ENCODE results near the gene ARNT2.
"Not testable (repeated sequence)": the region's sequence is repeated elsewhere in the genome, so short reads cannot be mapped to it uniquely, and the experiment has no call there.

The ARNT2 gene

DNA sequence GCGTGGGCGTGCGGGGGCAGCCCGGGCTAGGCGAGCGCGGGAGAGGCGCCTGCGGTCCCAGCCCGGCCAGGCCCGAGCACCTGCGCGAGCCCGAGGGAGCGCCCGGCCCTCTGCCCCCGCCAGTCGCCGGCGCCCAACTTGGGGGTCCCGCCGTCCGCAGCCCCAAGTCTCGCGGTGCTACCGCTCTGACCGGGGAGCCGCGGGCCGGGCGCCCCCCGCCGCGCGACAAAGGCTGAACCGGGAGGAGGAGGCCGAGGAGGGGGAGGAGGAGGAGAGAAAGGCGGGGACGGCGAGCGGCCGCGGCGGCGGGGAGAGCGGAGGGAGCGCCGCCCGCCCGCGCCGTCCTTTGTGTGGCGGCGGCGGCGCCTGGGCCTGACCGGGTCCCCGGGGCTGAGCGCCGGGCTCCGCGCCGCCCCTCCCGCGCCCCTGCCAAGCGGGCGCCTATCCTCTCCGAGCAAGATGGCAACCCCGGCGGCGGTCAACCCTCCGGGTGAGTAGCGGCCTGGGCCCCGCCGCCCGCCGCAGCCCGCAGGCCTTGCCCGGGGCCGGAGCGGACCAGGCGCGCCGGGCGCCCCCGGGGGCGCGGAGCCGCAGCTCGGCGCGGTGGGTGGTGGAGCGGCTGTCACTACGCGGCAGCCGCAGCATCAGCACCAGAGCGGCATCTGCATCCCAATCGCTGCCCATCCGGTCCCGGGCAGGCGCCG is at the start of gene ARNT2:
TSS of gene ARNT2 (plus strand) at position 326 of the 704 bp plus-strand sequence. CDS start at position 460, 134 bp downstream.
- DNase-seq: no peak

DNA sequence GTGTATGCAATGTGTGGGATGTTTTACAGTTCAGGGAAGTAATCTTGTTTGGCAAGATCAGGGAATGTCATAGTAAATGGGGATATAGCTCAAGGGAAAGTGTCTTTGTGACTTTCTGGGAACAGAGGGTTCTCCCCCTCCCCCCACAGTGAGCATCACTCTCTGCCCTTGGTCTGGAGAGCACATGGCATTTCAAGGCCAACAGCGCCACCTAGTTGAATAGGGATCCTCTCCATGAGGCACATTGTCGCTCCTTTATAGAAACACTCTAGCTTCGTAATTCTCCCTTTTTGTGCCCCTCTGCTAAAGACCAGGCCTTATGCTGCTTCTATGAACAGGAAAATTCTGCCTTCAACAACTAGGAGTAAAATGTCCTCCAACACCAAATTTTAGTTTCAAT is 37.1 kb upstream of the ARNT2 start:
- peak in 1 of 2 donors; percentile 8 for DNase-seq

DNA sequence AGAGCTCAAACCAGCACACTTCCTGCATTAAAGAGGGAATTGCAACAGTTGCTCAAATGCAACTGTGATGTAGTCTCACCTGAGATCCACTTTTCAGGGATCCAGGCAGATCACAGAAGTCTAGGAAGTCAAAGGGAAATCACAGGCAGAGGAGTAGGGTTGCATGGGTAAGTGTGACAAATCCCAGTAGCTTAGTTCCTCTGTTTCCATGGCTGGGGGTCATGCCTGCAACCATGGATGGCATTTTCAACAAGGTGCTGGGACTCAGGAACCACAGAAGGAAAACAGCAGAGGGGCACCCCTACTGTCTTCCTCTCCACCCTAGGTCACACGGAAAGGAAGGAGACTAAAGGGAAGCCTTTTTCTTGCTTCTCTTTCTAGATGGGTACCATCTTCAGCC is 36.5 kb upstream of the ARNT2 start:
- DNase-seq: no peak

DNA sequence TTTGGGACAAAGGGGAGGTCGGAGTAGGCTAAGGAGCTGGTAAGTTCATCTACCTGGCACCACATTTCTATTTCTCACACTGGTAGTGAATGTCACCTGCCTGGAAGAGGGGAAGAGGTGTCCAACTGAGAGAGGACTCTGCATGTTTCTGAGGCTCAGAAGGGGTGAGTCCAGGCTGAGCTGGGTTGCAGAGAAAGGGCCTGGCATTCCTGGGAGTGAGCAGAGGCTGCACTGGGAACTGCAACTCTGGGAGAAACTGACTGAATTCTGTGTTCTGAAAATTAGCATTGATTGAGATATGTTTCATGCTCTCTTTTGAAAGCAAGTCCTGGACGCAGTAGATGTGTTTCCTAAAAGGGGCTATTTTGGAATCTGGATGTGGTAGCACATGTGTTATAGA is 32.3 kb upstream of the ARNT2 start:
- no peak for DNase-seq

DNA sequence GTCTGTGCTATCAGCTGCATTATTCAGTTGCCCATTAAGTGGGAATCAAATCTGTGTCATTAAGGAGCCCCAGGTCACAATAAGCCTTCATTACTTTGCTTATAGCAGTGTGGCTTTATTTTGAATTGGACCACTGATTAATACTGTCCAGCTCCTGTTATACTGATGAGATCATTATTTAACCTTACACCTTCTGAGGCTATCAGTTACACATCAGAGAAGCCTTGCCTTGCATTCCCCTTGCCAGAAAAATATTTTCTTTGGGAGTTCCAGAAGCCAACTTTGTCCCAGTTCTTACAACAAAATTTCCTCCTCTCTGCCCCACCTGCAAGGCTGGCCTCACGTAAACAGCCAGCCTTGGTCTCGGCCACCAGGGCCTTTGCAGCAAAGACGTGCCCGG is 29.7 kb upstream of the ARNT2 start:
- no peak for DNase-seq

DNA sequence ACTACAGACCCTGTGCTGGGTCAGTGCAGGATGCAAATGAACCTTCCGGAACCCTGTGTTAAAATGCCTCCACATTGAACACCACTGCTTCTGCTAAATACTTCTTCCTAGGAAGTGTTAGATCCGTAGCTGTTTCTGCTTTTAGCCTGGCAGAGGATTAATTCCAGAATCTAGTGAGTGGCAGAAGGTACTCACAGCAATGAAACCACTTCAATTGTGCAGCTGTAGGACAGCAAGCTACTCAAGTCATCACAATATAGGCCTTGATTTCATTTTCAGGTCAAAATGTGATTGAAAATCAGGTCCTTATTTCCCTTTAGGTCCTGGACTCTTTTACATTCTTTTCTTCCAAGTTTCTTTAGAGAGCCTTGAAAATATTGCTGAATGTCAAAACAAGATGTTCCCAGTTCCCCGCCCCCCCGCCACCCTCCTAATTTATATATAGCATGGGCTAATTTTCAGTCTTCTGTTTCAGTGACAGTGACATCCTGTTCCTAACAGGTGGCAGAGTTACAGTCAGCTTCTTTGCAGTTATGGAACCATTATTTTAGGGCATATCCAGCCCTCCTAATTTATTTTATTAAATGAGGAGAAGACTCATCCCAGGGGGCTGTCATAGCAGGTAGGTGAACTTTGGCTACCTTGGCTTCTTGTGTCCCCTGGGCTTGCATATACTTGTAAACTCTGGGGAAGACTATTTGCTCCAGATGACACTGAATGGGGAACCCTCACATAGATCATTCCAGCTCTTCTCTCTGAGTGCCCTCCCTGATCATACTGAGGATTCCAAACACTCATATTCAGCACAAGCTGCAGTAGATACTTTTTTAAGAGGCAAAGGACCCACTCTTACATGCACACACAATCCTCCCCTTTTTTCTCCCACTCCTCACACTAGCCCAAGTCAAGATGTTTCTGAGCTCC is 28.0 kb upstream of the ARNT2 start:
- no peak for DNase-seq

DNA sequence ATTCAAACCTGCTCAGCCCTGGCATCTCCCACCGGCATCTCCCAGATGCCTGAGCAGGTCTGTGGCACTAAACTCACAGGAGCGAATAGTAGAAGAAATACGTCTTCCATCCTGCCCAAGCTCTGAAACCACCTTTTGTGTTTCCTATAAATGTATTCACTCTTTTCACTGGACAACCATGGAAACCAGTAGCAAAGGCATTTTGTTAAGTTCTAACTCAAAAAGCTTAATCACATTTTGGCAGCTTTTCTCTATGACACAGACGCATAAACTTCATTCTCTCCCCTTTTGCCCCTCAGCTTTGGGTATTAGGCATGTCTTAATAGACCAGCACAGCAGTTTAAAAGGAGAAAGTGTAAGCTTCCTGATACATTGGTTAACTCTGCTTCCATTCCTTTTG is 24.5 kb upstream of the ARNT2 start:
- no peak for DNase-seq

DNA sequence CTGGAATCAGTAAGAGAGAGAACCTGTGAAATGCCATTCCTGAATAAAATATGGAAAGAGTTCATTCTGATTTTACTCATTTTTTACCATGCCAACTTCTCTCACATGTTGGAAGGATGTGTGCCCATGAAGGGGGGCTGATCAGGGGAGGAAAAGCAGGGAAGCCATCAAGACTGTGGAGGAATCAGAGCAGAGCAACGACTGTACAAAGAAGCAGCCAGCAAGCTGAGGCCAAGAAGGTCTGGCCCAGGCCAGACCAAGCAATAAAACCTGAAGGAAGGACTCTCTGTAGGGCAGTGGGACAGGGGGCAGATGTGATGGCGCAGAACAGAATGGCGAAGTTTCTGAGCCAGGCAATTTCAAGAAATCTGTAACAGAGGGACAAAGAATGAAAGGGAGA is 24.0 kb upstream of the ARNT2 start:
- DNase-seq: no peak

DNA sequence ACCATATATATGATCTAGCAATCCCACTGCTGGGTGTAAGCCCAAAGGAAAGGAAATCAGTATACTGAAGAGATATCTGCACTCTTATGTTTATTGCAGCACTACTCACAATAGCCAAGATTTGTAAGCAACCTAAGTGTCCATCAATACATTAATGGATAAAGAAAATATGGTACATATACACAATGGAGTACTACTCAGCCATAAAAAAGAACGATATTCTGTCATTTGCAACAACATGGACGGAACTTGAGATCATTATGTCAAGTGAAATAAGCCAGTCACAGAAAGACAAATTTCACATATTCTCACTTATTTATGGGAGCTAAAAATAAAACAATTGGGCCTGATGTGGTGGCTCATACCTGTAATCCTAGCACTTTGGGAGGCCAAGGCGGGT is 21.9 kb upstream of the ARNT2 start:
- no peak for DNase-seq

DNA sequence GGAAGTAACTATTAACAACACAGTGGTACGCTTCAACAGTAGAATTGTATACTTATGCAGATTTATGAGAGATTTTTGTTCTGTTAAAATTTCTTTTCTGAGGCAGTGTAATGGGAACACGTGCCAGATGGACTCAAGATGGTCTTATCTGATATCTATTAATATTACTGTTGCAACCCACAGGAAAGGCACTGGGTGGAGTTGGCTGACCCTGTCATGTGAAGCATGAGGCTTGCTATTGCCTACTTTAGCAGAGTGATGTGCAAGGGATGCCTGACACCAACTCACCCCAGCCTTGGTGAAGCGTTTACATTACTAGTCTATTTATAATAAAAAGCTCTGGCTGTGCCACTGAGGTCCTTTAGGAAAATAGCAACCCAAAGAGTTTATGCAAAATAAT is 19.8 kb upstream of the ARNT2 start:
- no peak for DNase-seq

DNA sequence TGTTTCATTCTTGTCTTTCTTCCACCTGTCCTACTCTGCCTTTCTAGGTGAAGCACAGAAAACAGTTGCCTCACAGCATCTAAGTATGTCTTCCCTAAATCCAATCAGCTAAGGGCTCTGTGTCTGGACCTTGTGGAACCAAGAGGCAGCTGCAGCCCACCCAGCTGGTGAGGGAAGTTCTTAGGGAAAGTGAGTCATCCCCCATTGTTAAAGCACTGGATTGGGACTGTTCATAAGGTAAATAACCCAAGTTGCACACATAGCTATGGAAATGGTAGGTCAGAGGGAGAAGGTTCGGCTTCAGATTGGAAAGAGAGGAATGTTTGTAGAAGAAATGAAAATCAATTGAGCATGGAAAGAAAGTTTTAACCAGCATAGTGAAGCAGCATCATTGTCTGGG is 18.0 kb upstream of the ARNT2 start:
- DNase-seq: no peak

DNA sequence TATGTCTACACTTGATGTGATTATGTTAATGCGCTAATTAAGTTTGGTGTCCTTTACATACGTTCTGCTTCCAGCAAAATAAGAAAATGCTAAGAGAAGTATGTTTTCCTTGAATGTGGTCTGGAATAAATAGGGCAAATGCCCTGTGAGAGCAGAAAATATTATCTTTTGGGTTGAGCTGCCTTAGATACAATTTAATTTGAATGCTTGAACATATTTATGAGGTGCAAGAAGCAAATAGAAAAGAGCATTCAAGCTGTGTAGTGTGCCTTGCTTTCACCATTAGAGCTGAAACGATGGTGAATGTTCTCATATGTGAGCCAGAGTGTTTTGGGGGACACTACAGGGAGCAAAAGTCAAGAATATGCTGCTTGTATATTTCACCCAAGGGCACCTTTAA is 15.9 kb upstream of the ARNT2 start:
- DNase-seq: no peak

DNA sequence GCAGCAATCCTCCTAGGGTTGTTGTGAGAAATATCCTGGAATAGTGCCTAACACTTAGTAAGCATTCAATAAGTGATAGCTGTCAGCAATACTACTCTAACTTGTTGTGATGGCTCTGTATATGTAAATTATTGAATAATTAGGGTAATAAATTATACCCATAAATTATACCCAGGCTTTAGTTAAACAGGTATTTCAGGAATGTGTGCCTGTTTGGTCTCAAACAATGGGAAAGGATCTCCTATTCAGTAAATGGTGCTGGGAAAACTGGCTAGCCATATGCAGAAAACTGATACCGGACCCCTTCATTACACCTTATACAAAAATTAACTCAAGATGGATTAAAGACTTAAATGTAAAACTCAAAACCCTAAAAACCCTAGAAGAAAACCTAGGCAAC is 14.8 kb upstream of the ARNT2 start:
- no peak for DNase-seq

DNA sequence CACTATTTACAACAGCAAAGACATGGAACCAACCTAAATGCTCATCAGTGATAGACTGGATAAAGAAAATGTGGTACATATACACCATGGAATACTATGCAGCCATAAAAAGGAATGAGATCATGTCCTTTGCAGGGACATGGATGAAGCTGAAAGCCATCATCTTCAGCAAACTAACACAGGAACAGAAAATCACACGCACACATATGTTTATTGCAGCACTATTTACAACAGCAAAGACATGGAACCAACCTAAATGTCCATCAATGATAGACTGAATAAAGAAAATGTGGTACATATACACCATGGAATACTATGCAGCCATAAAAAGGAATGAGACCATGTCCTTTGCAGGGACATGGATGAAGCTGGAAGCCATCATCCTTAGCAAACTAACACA is 13.2 kb upstream of the ARNT2 start:
- not testable (repeated sequence) for DNase-seq

DNA sequence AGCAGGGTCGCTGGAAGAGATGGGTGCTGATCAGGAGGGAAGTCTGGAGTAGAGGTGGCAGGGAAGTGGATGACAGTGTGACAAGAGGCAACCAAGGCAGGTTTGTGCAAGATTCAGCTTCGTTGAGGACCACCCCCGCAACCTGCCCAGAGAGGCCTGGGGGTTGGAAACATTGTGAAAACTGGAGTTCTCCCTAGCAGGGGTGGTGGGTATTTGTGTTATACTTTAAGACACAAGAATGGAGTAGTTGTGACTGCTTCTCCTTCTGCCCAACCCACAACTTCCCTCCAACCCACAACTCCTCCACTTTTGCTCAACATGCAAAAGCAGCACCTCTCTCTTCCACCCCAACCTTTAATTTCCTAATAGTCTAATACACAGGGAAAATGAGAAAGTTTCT is 8.6 kb upstream of the ARNT2 start:
- DNase-seq: no peak

DNA sequence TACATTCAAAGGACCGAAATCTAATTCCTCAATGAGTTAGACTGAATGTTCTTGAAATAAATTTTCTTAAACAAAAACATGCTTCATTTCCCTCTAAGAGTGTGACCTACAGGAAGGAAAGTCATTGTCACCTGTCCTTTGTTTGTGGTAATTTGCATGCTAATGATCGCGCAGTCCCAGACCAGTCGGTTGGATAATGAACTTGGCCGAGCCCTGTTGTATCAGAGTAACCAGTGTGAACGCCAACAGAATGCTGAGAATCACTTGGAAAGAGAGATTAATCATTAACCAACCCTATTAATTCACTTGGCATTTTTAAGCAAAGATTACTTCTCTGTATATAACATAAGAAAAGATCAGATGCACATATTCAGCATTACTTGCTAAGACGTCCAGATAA is 8.1 kb upstream of the ARNT2 start:
- no peak for DNase-seq

DNA sequence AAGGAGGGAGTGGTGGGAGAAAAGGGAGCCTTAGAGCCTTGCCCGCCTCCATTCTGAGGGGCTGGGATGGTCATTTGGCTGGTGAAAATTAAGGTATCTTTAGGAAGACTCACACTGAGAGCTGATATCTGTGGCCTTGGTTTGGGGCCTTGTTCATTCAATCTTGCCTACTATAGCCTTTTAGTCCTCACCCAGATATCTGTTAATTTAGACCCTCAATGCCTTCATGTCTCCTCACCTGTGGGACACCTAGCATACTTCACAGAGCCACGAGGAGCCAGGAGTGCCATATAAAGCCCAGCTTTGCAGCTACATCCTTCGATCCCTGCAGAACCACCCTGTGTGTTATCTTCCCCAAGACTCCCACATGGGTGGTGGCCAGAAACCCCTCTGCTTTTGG is 4.7 kb upstream of the ARNT2 start:
- DNase-seq: no peak

DNA sequence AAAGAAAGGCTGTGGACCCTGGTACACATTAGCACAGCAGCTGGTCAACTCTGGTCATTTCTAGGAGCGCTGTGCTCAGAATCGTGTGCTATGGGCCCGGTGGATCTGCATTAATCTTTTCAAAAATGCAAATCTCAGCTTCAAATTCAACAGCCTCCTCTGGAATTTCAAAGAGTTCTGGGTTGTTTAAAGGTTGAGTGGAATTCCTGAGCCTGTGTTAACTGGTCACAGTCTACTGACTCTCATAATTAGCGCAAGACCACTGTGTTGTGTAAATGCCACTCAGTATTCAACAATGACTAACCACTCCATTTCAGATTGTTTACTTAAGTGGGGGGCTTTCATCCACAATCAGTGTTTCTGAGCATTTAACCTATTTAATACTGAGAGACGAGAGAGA is 2.7 kb upstream of the ARNT2 start:
- no peak for DNase-seq

DNA sequence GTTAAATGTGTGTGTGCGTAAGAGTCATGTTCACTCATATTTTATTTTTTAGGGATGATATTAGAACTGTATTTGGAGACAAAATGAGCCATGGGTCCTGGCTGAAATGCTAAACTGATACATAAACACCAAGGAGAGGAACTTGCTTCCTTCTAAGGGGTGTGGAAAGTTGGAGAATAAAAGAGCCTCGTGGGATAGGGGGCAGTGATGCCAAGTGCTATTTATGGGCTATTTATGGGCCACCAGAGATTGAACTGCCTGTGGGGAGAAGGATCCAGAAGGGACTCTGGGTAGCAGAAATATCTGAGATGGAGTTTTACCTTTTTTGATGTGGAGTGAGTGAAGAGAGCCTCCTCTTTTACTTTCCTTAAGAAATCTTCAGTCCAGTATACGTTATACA is 1.8 kb upstream of the ARNT2 start:
- DNase-seq: no peak

DNA sequence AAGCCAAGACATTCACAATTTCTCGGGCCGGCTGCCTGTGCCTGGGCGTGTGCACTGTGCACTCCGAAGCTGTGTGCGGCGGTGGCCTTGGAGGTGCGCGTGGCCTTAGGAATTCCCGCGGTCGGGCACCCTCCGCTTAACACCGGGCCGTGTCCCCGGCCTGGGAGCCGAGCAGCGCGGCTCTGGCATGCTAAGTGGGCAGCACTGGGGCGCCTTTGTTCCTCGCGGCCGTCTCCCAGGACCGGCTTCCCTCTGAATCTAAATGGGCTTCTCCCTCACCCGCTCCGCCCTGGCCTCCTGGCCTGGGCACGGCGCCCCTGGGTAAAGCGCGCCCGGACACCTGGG is 498 bp upstream of the ARNT2 start:
- DNase-seq: no peak

DNA sequence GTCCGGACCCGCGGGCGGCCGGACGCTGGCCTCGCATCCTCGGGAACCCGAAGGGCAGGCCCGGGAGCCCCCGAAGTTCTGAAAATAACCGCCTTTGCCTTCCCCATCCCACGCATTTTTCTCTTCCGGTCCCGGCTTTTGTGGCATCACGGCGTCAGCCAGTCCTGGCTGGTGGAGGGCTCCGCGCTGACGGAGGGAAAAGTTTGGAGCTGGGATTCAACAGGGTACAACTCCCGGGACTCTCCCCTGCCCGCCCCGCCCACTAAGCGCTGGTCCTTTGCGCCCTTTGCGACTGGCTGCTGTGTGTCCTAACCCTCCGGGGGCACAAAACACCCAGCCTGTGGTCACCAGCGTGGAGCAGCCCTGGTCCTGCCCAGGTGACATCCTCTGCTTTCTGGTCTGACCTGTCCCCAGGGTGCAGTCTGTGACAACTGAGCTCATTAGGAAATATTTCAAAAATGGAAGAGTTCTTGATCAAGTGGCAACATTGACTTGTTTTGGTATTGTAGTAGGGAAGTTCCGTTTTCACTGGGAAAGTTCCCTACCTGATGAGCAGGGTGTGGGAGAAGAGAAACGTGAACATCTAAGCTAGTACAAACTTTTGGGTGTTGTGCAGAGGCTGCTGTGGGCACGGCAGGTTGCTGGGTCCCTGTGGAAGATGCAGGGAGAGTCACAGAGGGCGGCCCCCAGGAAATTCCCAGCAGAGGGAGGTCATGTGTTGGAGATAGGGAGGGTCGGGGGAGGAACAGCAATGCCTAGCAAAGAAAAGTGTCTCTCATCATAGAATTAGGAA is 775 bp downstream of the ARNT2 start:
- no peak for DNase-seq

DNA sequence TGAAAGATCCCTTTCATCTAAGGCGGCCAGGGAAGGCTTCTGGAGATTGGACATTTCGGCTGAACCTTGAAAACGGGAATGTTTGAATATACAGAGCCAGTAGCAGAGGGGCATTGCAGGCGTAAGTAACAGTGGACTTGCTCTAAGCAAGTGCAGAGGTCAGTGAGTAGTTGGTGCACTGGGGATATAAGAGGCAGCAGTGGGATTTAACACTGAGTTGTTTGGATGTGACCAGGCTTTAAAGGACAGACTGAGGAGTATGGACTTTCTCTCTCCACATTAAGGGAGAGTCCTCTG is 1.3 kb downstream of the ARNT2 start:
- DNase-seq: no peak

DNA sequence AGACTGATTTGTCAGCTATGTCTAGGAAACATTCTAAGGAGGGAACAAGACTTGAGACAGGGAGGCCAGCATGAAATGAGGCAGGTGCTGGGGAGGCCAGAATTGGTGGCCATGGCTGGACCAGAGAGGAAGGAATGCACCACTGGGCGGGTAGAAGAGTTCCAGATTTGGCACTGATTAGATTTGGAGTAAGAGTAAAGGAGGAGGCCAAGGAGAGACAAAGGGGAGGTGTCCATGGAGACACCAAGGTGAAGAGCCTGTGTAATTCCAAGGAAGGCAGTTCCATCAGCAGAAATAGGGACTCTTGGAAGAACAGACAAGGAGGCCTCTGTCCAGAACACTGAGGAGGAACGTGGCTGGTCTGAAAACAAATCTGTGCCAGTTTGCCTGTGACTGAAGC is 1.8 kb downstream of the ARNT2 start:
- no peak for DNase-seq

DNA sequence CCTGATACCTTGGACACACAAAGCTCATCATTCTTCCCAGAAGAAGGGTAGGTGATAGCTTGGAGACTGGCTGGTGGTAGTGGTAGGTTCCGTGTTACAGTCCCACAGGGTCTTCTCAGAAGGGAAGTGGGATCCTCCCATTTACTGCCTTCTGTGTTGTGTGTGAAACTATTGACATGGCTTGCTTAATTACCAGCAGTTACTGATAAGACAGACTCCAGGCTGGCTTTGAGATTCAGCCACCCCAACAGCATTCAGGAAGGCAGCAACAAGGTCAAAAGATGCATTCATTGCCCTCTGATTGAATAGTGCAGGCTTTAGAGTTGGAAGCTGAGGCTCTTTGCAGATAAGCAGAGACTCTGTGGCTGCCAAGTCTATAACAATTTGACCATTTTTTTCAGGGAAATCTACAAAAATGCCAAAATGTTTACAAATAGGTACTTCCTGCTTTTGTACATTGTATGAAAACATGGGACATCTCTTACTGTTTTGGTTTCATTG is 7.7 kb downstream of the ARNT2 start:
- no peak for DNase-seq
